DMS 273 (cell line): ENCODE measurements around the gene SLC48A1.

Source experiments
- DNase-seq: peaks from one replicate; lab custom pipeline; 2025; ENCODE audit not compliant: unreplicated experiment; lab: John Stamatoyannopoulos, UW

Gene SLC48A1

GRCh38 chr12:47789712-47790489 lies 16.9 kb downstream of the SLC48A1 start:
- DNase-seq: no peak

GRCh38 chr12:47790676-47791350 lies 17.8 kb downstream of the SLC48A1 start:
- DNase-seq: no peak

- DNase-seq: no peak
These were observed 18.3 kb downstream of the SLC48A1 start for GRCh38 chr12:47791351-47791746.

GRCh38 chr12:47791874-47792273 lies 18.8 kb downstream of the SLC48A1 start:
- DNase-seq: no peak

GRCh38 chr12:47793015-47793681 lies 20.1 kb downstream of the SLC48A1 start:
- no peak for DNase-seq

GRCh38 chr12:47794679-47795078 lies 21.6 kb downstream of the SLC48A1 start:
- no peak for DNase-seq

GRCh38 chr12:47795121-47795813 lies 22.2 kb downstream of the SLC48A1 start:
- no peak for DNase-seq

GRCh38 chr12:47795814-47796411 lies 22.9 kb downstream of the SLC48A1 start:
- no peak for DNase-seq

- DNase-seq: peak; percentile 36
These were observed 24.4 kb downstream of the SLC48A1 start for GRCh38 chr12:47797441-47797840.

GRCh38 chr12:47798382-47798948 lies 25.4 kb downstream of the SLC48A1 start:
- DNase-seq: no peak

- no peak for DNase-seq
These were observed 26.4 kb downstream of the SLC48A1 start for GRCh38 chr12:47799357-47799955.

GRCh38 chr12:47800582-47800981 lies 27.5 kb downstream of the SLC48A1 start:
- no peak for DNase-seq

GRCh38 chr12:47801170-47801903 lies 28.3 kb downstream of the SLC48A1 start:
- no peak for DNase-seq

GRCh38 chr12:47801904-47802246 lies 28.8 kb downstream of the SLC48A1 start:
- no peak for DNase-seq

GRCh38 chr12:47802312-47802711 lies 29.3 kb downstream of the SLC48A1 start:
- no peak for DNase-seq

GRCh38 chr12:47803191-47803875 lies 30.3 kb downstream of the SLC48A1 start:
- no peak for DNase-seq

GRCh38 chr12:47804171-47804570 lies 31.1 kb downstream of the SLC48A1 start:
- no peak for DNase-seq

- DNase-seq: no peak
These were observed 32.4 kb downstream of the SLC48A1 start for GRCh38 chr12:47805417-47805816.

- no peak for DNase-seq
These were observed 34.3 kb downstream of the SLC48A1 start for GRCh38 chr12:47807338-47807737.
